GM19455 (cell line): Measurements from ENCODE around the gene GAREM2.

Source experiments
- ATAC-seq: cut with Tn5 transposase; IDR thresholded peaks from one replicate; pipeline ENCODE4 v1.9.1; 2021; ENCODE audit not compliant: unreplicated experiment

The GAREM2 gene

GRCh38 chr2:26169226-26169625 is 3.7 kb upstream of the GAREM2 start:
- ATAC-seq, result no peak

DNA sequence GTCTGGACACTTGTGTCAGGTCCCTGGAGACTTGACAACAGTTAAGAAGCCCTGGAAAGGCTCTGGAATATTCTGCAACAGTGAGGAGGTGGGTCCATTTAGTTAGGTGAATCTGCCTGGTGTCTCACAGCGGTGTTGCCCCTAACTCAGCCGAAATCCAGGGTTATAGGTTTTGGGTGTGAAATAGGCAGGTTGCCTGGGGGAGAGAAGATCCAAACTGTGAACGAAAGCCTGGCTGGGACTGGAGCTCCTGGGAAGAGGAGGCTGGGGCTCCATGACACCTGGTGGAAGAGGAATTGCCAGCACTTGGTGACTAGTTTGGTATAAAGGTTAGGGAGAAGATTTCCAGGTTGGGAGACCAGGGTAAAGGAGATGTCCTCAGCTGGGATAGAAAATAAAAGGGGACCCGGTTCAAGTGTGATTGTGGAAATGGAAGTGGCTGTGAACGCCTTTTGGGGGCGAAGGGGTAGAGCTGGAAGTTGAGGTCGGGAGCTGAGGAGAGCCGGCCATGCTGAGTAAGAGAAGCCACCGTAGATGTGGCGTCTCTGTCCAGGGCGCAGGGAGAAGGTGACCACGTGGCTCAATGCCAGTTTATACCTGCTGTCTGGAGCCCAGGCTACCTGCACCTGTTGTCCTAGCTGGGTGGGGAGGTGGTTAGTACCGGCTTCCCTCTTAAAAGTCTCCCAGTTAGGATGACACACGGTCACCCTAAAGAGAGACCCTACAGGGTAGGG is 3.0 kb upstream of the GAREM2 start:
- ATAC-seq, result no peak

DNA sequence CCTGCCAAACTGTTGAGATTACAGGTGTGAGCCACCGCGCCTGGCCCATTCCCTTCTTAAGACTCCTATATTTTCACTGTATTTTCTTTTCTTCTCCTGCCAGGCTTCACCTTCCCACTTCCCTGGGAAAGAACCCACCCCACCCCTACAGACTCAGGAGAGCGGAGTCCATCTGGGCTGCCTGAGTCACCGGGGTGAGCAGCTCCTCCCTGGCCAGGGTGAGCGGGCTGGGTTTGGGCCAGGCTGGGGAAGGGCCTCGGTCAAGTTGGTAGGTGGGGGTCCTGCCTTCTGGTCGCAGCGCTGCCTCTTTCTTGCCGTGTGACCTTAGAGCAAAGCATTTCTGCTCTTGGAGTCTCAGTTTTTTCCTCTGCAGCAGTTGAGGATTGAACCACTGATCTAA is 2.1 kb upstream of the GAREM2 start:
- no peak for ATAC-seq

DNA sequence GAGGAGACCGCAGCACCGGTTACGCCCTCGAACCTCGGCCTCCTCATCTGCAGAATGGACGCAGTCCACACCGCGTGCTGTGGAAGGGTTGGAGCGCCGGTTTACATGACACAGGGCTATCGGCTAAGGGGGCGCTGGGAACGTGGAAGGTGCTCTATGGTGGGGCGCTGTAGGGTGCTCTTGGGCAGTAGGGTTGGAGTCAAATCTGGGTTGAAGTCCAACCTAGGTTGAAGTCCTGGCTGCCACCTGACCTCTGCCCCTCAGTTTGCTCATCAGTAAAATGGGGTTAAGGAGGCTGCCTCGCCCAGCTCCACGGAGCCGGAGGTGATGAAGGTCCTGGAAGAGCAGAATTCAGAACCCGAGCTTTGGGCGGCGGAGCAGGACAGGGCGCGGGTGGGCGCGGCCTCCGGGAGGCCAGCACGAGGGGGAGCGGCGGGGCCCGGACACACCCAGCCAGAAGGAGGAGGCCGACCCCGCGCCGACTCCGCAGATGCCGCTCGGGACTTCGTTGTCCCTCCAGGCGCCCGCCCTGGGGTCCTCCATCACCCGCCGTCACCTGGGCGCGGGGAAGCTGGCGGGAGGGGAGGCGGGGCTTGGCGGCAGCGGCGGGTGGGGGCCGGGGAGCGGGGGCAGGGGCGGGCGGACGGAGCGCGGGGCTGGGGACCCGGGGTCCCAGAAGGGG is 558 bp upstream of the GAREM2 start:
- no peak for ATAC-seq

- no peak for ATAC-seq
Observed at GRCh38 chr2:26173776-26174482, 1.0 kb downstream of the GAREM2 start.

GRCh38 chr2:26174691-26175465 is 2.0 kb downstream of the GAREM2 start:
- no peak for ATAC-seq

DNA sequence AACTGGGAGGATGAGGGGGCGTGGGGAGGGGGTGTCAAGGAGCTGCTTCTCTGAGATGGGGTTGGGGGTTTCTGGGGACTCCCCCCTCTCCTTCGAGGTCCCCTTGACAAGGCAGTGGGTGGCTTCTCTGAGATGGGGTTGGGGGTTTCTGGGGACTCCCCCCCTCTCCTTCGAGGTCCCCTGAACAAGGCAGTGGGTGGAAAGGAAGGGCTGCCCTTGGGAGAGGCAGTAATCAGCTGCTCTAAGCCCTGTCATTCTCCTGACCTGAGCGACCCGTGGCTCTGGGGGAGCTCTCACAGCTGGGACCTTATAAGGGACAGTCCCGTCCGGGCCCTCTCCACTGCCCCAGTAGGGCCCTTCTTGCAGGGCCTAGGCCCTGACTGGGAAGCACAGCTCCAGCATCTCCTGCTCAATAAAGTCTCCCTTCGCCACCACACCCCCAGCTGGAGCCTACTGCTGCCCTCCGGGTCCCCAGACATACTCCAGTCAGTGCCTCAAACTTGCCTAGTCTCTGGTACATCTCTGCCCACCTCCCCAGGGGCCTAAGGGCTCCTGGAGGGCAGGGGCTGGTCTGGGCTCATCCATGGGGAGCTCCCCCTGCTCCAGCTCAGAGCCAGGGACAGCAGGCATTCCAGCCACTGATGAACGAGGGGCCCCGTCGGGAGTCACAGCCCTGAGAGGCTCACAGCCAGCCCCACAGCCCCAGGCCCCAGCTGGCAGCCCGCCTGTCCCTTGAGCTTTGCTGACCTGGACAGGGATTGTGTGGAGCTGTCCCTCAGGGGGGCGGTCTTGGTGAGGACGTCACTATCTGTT is 2.8 kb downstream of the GAREM2 start:
- no peak for ATAC-seq

GRCh38 chr2:26176279-26176615 is 3.4 kb downstream of the GAREM2 start:
- no peak for ATAC-seq

DNA sequence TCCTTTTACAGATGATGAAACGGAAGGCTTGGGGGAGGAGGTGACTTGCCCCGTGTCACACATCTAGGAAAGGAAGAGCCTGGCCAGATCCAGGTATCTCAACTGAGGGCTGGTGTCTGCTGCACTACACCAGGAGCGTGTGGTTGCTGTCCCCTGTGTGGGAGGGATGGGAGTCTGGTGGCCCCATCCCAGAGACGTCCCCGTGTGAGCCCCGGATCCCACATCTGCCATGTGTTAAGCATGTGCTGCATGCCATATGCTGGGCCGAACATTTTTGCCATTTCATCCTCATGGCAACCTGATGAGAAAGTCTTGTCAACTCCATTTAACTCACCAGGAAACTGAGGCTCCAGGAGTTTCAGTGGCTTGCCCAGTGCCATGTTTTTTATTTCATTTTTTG is 4.2 kb downstream of the GAREM2 start:
- no peak for ATAC-seq

DNA sequence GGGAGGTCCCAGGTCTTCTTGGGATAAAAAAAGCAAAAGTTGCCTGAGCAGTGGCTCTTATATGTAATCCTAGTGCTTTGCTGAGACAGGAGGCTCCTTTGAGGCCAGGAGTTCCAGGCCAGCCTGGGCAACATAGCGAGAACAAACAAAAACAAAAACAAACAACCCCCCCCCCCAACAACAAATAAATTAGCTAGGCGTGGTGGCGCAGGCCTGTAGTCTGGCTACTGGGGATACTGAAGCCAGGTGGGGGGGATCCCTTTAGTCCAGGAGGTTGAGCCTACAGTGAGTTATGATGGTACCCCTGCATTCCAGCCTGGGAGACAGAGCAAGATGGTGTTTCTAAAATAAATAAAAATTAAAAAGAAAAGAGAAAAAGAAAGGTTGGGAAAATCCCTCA is 5.4 kb downstream of the GAREM2 start:
- no peak for ATAC-seq

- no peak for ATAC-seq
Observed at GRCh38 chr2:26178746-26179436, 6.0 kb downstream of the GAREM2 start.

DNA sequence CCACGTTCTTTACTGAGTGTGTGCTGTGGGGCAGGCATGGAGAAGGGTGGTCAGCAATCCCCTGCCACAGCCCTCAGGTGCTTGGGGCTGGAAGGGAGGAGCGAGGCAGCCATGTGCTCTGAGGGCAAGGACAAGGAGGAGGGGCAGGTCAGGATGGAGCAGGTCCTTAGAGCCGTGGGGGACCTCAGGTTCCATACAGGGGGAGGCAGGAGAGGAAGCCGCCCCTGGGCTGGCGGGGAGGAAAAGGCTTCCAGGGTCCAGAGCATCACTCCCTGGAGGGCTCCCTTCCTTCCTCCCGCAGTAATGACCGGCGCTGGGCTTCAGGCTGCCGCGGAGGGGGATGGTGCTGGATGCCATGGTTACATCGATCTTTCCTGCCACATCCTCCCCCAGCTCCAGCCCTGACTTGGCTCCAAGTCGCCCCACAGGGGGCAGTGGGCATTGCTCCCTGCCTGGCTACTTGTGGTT is 6.6 kb downstream of the GAREM2 start:
- ATAC-seq, result no peak

GRCh38 chr2:26182441-26182840 is 9.6 kb downstream of the GAREM2 start:
- ATAC-seq, result no peak

DNA sequence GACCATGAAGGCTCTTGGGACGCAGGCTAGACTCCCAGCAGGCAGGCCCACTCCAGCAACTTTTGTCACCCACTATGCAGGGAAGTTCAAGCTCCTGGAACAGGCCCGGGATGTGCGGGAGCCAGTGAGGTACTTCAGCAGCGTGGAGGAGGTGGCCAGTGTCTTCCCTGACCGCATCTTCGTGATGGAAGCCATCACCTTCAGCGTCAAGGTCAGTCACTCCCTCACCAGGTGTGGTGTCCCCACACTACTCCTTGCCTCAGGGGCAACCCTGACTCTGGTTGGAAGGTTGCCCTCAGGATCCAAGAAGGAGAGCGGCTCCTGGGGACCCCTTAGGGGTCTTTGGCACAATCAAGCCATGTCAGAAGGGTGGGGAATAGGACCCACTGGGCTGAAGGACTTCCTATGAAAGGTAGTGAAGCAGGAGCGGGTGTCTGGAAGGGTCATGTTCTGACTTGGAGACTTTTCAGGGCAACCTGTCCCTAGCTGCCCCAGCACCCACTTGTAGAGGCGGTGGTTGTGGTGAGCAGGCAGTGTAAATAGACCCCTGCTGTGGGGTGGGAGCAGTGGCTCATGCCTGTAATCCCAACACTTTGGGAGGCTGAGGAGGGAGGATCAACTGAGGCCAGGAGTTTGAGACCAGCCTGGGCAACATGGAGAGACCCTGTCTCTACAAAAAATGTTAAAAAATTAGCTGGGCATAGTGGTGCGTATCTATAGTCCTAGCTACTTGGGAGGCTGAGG is 10.2 kb downstream of the GAREM2 start:
- ATAC-seq, result no peak

DNA sequence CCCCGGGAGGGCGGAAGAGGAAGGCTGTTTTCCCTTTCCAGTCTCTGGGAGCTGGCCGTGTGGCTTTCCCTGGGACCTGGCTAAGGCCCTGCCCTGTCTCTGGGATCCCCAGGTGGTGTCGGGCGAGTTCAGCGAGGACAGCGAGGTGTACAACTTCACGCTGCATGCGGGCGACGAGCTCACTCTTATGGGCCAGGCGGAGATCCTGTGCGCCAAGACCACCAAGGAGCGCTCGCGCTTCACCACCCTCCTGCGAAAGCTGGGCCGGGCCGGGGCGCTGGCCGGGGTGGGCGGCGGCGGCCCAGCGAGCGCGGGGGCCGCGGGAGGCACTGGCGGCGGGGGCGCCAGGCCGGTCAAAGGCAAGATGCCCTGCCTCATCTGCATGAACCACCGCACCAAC is 11.2 kb downstream of the GAREM2 start:
- ATAC-seq, result no peak

DNA sequence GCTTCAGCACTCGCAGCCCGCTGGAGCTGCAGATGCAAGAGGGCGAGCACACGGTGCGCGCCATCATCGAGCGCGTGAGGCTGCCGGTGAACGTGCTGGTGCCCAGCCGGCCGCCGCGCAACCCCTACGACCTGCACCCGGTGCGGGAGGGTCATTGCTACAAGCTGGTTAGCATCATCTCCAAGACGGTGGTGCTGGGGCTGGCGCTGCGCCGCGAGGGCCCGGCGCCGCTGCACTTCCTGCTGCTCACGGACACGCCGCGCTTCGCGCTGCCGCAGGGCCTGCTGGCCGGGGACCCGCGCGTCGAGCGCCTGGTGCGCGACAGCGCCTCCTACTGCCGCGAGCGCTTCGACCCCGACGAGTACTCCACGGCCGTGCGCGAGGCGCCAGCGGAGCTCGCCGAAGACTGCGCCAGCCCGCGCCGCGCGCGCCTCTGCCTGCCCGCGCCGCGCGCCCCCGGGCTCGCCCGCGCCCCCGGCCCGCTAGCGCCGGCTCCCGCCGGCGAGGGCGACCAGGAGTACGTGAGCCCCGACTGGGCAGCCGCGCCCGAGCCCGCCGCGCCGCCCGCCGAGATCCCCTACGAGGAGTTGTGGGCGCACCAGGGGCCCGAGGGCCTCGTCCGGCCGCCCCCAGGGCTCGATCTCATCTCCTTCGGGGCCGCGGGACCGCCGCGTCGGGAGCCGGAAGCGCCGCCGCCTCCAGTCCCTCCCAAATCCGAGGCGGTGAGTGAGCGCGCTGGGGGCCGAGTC is 11.8 kb downstream of the GAREM2 start:
- peak; percentile 75 for ATAC-seq

DNA sequence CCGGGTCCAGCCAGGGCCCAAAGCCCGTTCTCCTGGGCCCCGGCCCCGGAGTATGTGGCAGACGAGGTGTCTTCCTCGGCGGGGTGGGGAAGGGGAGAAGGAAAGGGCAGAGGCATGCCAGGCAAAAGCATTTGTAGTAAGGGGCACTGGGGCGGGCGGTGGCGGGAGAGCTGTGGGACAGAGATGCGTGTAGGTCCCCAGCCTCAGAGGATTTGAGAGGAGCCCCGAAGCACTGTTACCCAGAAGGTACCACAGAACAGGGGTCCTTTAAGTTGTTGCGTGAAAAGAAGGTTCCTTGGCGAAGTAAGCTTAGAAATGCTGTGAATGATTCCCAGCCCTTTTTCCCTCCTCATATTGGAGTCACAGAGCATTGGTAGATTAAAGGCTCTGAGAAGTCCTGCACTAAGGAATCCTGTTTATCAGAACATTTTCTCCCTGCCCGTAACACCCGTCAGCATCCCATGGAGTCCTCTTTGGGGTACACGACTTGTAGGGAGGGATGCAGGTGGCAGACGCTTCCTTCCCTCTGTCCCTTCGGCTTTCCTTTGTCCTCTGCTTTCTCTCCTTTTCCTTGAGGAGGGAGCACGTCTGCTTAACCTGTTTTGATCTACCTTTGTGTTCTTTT is 12.5 kb downstream of the GAREM2 start:
- ATAC-seq, result no peak
